HG02943 (cell line): ENCODE measurements around the gene FOXR1.
"Not testable (repeated sequence)": the region's sequence is repeated elsewhere in the genome, so short reads cannot be mapped to it uniquely, and the experiment has no call there.

Experiments
- ATAC-seq: cut with Tn5 transposase; IDR thresholded peaks from one replicate; pipeline ENCODE4 v1.9.1; 2021; ENCODE audit warnings: mild to moderate bottlenecking, low read depth, moderate library complexity; ENCODE audit not compliant: unreplicated experiment

Gene FOXR1

DNA sequence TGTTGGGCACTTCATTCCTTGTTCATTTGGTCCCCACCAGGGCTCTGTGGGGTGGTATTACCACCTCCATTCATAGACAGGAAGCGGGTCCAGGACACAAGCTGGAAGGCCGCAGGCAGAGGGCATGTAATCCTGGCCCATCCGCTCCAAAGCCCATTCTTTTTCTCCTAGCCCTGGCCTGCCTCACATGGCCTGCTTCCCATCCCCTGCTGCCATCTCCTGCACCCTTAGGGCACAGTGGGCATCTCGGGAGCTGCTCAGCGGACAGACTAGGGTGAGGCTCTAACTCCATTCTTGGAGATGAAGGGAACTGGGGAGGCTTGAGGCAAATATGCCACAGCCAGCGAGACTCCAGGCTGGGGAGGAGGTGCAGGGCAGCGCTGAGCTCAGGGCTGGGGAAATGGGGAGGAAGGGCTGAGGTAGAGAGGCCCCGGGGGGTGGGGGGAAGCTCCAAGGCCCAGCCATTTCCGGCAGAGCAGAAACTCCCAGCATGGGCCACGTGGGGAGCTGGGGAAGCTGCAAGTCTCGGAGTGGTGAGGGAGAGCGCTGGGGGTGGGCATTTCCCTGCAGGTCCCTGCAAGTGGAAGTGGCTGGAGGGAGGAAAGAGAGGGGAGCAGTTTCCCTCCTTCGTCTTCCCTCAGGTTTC is 31.5 kb upstream of the FOXR1 start:
- no peak for ATAC-seq

DNA sequence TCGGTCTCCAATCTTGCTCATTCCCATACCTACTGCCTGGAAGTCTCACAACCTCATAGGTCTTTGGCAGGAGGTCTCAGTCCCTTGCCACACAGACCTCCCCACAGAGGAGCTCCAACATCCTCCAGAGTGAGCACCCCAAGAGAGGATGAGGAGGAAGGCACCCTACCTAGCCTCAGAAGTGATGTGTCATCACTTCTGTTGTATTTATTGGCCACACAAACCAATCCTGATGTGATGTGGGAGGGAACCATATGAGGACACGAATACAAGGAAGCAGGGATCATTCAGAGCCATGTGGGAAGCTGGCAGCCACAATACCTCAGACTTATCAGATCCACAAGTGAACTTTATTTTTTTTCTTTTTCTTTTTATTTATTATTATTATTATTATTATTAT is 24.5 kb upstream of the FOXR1 start:
- no peak for ATAC-seq

DNA sequence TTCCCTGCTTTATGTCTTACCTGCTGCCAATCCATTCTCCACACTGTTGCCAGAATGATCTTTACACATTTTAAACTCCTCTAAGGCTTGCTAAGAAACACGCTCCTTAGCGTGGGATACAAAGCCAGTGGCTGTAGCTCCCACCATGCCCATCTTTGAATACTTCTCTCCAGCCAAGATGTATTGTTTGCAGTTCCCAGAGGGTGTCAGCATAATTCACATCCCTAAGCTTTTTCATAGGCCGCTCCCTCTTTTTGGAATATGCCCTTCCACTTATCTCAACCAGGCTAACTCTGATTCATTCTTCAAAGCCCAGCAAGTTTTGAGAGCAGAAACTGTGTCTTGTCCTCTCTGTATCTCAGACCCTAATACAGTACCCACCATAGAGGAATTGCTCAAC is 23.6 kb upstream of the FOXR1 start:
- no peak for ATAC-seq

DNA sequence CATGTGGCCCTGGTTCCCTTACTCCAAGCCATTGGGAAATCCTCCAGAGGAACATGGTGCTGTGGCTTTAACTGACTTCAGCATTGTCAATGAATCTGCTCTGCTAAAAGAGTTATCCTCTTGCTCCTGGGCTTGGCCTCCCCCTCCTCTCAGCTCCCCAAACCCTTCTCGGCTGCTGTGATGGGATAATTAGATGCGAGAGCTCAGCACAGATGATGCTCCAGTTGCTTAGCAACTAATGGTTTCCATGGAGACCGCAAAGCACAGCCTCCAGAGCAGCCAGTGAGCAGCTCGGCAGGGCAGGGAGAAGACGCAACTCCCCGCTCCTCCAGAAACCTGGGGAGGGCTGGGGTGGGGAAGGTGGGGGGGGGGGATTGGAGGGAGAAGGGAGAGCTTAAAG is 18.3 kb upstream of the FOXR1 start:
- ATAC-seq, result no peak

DNA sequence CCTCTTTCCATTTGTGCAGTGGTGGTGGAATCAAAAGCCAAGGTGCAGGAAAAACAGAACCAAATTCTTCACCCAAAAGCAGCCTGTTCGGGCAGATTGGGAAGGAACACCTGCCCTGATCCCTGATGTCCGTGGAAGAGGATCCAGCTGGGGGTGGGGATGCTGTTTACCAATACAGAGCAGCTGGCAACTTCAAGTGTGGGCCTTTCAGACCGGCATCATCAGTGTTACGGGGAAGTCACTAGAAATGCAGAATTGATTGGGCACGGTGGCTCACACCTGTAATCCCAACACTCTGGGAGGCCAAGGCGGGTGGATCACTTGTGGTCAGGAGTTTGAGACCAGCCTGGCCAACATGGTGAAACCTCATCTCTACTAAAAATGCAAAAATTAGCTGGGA is 17.6 kb upstream of the FOXR1 start:
- not testable (repeated sequence) for ATAC-seq

DNA sequence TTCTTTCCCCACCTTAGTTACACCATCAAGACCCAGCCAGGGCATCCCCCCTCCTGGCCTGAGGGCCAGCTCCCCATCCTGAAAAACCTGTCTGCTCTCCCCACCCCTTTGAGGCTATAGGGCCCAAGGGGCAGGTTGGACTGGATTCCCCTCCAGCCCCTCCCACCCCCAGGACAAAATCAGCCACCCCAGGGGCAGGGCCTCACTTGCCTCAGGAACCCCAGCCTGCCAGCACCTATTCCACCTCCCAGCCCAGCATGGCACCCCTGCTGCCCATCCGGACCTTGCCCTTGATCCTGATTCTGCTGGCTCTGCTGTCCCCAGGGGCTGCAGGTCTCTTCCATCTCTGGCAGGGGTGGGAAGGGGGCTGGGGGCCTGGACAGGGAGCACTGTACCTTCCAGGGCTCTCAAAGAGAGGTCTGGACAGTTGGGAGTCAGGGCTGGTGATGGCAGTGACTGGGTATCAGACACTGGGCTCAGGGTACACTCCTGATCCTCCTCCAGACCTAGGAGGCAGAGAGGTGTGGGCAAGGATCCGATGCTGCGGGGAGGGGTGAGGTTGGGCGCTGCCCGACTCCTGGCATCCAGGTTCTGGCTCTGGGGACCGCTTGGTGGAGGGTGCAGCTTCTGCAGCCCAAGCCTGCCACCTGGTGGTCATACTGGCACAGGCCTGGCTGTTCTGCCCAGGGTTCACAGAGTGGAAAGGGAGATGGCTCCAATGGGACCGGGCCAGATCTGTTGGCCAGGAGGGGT is 15.3 kb upstream of the FOXR1 start, which contains the start of gene UPK2:
Gene UPK2 (plus strand): TSS at position 205 of the 753 bp plus-strand sequence. CDS start 53 bp downstream, at position 258.
- no peak for ATAC-seq

DNA sequence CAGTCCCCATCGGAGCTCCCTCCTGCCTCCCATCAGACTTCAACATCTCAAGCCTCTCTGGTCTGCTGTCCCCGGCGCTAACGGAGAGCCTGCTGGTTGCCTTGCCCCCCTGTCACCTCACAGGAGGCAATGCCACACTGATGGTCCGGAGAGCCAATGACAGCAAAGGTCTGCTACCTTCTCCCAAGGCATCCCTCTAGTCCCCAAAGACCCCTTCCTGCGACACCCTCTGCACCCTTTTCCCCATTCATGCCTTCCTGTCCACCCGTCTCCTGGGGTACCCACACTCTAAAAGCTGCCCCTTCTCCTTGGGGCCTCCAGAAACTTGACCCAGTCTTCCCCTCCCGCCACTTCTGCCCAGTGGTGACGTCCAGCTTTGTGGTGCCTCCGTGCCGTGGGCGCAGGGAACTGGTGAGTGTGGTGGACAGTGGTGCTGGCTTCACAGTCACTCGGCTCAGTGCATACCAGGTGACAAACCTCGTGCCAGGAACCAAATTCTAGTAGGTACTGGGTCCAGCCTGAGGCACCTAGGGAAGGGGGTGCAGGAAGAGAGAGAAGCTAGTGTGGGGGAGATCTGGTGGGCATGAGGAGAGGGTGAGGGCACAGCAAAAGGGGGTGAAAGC is 14.6 kb upstream of the FOXR1 start:
- no peak for ATAC-seq

DNA sequence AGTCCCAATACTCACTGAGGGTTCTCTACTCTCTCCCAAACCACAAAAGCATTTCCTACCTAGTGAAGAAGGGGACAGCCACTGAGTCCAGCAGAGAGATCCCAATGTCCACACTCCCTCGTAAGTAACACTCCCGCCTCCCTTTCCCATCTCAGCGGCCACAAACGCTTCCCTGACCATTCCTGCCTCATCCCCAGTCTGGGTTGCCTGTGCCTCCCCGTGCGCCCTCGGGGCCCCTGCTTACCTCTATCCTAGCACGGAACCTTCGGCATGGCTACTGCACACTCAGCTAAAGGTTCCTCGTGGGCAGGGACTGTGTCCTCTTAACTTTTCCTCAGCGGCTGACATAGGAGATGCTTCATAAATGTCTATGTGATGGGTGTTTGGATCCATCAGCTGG is 14.0 kb upstream of the FOXR1 start:
- ATAC-seq, result no peak

DNA sequence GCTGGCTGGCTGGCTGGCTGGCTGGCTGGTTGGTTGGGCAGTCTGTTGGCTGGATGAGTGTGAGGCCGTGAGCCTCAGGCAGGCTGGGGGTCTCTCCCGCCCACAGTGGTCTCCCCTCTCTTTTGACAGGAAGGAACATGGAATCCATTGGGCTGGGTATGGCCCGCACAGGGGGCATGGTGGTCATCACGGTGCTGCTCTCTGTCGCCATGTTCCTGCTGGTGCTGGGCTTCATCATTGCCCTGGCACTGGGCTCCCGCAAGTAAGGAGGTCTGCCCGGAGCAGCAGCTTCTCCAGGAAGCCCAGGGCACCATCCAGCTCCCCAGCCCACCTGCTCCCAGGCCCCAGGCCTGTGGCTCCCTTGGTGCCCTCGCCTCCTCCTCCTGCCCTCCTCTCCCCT is 13.6 kb upstream of the FOXR1 start:
- no peak for ATAC-seq

DNA sequence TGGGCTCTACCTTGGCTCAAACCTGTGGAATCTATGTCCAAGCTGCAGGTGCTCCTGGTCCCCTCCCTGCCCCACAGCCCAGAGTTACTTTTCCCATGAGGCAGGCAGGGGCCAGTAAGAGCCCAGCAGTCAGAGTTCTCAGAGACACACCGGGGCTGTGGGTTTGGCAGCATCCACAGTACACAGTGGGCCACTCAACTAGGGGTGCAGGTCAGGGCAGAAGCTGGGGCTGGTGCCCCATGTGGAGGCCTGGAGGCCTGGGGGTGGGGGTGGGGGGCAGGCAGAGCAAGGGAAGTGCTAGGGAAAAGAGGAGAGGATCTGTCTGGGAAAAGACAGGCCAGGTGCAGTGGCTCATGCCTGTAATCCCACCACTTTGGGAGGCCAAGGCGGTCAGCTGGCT is 13.0 kb upstream of the FOXR1 start:
- ATAC-seq, result no peak

DNA sequence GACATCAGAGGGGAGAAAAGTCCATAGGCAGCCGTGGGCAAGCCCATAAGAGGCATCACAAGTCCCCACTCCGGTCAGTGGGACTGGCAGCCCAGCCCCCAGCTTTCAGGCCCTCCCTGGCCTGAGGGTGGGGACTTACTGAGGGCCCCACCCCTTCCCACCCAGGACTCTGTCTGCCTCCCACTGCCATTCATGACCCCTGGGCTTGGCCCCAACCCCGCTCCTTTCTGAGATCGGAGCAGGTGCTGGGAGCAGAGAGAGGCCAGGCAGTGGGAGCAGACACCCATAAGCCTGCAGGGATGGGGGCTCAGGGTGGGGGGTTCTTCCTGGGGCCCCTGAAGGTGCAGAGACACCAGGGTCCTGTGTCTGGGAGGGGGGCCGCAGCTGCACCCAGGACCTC is 10.4 kb upstream of the FOXR1 start:
- ATAC-seq, result no peak

DNA sequence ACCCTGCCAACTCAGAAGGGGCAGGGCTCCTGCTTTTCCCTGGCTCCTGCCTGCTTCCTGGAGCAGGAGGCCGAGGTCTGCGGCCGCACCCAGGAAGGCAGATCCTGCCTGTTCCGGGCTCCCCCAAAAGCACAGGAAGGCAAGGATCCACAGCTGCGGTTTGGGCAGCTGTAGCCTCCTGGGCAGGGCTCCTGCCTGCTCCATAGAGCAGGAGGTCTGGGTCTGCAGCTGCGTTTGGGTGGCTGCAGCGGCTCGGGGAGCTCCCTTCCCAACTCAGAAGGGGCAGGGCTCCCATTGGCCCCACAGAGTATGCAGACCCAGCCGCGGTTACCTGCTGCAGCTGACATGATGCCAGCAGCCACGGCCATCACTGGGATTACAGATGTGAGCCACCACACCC is 10.0 kb upstream of the FOXR1 start:
- ATAC-seq, result no peak

DNA sequence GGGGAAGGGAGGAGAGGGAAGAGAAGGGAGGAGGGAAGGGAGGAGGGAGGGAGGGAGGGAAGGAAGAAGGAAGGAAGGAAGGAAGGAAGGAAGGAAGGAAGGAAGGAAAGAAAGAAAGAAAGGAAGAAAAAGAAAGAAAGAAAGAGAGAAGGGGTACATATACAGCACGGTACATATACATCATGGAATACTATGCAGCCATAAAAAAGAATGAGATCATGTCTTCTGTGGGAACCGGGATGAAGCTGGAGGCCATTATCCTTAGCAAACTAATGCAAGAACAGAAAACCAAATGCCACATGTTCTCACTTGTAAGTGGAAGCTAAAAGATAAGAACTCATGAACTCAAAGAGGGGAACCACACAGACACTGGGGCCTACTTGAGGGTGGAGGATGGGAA is 2.1 kb upstream of the FOXR1 start:
- ATAC-seq, result not testable (repeated sequence)

DNA sequence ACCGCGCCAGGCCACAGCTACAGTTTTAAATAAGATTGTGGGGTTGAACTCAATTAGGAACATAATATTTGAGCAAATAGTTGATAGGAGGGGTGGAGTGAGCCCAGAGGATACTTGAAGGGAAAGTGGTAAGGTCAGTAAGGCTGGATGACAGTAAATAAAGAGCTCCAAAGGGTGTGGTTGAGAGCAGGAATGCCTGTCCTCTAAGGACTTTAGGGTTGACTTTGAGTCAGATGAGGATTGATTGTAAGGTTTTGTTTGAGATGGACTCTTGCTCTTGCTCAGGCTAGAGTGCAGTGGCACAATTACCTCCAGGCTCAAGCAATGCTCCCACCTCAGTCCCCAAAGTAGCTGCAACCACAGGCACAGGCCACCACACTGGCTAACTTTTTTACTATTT is 2.4 kb downstream of the FOXR1 start:
- ATAC-seq, result no peak

DNA sequence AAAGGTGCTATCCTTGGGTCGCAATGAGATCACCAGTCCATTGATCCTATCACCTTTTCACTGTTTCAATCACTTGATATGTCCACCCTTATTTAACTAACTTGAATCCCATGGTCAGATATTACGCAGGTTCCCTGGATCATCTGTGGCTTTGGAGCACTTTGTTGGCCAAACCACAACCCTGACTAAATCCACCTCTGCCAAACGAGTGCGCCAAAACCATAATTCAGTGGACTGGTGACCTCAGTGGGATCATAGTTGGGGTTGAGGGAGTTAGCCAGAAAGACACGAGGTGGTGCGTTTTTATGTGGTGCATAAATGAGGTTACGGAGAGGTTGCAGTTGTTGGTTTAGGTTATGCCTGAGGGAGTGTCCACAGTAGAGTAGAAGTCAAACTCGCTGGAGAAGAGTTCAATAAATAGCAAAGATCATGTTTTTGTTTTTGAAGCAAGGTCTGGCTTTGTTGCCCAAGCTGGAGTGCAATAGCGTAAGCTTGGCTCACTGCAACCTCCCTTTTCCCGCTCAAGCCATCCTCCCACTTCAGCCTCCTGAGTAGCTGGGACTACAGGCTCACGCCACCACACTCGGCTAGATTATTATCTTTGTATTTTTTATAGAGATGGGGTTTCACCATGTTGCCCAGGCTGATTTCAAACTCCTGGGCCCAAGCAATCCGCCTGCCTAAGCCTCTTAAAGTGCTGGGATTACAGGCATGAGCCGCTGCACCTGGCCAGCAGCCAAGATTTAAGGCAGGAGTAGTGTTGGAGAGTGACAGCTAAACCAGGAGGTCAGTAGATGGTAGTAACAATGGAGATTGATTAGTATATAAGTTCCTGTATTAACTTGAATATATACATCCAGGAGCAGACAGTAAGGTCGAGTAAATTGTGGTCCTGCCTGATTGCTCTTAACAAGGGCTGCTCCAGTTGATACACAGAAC is 4.5 kb downstream of the FOXR1 start:
- no peak for ATAC-seq

DNA sequence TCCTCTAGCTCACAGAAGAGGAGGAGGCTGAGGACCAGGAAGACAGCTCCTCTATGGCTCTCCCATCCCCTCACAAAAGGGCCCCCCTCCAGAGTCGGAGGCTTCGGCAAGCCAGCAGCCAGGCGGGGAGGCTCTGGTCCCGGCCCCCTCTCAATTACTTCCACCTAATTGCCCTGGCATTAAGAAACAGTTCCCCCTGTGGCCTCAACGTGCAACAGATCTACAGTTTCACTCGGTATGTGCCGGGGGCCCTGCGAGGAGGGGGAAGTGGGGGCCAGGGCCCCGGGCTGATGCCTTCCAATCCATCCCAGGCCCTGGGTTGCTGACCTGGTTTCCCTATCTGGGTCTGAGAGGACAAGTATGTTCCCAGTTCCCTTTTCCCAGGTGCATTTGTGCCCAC is 7.9 kb downstream of the FOXR1 start:
- no peak for ATAC-seq

DNA sequence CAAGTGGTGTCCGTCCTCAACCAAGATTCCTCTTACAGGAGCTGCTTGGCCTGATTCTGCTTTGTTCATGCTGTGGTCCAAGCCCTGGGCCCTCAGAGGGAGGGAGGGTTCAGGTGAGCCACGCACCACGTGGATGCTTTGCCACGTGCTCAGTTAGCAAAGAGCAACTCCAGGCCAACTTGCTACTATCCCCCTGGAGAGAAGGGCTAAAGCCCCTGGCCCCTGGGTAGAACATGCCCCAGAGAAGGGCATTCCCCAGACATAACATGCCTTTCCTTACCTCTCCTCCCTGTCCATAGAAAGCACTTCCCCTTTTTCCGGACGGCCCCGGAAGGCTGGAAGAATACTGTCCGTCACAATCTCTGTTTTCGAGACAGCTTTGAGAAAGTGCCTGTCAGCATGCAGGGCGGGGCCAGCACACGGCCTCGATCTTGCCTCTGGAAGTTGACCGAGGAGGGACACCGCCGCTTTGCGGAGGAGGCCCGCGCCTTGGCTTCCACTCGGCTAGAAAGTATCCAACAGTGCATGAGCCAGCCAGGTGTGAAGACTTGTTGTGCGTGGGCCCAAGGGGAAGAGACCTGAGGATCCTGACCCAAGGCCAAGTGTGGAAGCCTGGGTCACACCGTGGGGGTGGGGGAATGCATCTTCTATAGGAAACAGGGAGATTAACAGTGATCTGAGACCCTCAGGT is 8.8 kb downstream of the FOXR1 start:
- no peak for ATAC-seq

DNA sequence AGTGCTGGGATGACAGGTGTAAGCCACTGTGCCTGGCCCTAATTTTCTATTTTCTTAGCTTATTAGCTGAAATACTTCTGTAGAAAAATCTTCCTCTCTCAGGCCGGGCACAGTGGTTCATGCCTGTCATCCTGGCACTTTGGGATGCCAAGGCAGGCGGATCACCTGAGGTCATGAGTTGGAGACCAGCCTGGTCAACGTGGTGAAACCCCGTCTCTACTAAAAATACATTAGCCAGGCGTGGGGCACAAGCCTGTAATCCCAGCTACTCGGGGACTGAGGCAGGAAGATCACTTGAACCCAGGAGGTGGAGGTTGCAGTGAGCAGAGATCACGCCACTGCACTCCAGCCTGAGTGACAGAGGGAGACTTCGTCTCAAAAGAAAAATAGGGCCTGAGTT is 12.8 kb downstream of the FOXR1 start:
- ATAC-seq, result not testable (repeated sequence)

DNA sequence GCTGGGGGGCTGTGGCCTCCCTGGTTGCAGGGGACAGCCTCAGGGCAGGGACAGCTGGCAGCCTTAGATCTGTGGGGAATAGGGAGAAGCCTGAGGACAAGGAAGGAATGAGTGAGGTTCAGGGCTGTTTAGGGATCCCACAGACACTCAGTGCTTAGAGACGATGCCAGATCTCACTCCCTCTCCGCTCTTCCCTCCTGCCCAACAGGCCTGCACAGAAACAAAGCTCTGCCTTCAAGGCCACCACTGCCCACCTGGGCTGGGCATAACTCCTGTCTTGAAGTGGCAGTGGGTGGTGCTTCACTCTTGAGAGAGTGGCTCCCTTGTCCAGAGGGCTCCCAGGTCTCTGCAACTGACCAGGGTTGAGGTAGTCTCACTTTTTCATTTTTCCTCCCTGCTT is 13.3 kb downstream of the FOXR1 start:
- no peak for ATAC-seq

DNA sequence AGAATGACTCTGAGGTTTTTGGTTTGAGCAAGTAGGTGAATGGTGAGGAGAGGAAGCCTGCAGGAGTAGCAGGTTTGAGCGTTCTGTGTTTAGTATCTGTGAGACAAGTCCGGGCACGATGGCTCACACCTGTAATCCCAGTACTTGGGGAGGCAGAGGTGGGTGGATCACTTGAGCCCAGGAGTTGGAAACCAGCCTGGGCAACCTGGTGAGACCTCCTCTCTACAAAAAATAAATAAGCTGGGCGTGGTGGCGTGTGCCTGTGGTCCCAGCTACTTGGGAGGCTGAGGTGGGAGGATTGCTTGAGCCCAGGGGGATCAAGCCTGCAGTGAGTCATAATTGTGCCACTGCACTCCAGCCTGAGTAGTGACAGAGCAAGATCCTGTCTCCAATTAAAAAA is 16.7 kb downstream of the FOXR1 start:
- no peak for ATAC-seq
